ENCODE results near the gene PLEKHG3.

The PLEKHG3 gene

DNA sequence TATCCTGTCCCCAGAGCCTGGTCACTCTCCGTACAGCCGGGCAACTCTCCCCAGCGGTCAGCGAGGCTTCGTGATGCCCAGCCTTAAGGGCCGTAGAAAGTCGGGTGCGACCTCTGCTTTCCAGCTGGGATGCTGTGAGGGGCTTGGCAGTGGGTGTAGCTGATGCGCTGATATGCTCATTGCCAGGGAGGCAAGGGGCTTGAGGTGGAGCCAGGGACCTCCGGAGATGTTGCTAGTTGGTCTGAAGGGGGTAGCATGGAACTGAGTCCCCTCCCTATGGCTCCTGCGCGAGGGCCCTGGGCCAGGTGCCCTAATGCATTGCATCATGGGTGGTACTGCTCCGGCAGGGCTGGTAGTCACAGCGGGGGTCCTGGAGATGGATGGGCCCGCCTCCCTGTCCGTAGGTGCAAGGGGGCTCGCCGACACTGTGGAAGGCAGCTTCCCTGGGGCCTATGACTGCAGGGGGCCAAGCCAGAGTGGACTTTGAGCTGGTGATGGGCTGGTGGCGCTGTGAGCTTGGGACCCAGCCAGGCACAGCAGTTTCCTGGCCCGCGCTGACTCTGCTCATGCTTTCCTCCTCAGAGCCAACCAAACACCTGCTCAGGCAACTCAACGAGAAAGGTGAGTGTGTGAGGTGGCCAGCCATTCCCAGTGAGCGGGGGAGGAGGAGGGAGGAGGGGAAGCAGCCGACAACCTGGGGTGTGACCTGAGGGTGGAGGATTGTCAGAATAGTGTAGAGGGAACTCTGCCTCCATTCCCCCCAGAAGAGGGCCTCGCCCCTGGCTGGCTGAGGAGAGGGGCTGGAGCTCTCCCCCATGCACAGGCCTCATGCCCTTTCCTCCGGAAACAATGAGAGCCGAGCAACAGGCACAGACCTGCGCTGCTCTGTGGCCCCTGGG is 32.3 kb downstream of the PLEKHG3 start:
- no peaks in the 10 kb centered on the region for H3K79me2 ChIP-seq (ENCODE audit: low read length)
- H3K27ac ChIP-seq (ENCODE audit: low read length), result no peak overlapping the region
- H3K9ac ChIP-seq (ENCODE audit: low read length), result no peak overlapping the region
- no peaks in the 10 kb centered on the region for H4K20me1 ChIP-seq (ENCODE audit: insufficient read depth, low read length)
- H3K9me3 ChIP-seq (replicated peaks; ENCODE audit: insufficient read depth, low read length), result no peaks in the 10 kb centered on the region
- H3K27me3 ChIP-seq (replicated peaks; ENCODE audit: insufficient read depth, low read length), result no peaks in the 10 kb centered on the region
- H3K36me3 ChIP-seq (replicated peaks; ENCODE audit: insufficient read depth, low read length), result no peaks in the 10 kb centered on the region
- H3F3A ChIP-seq (ENCODE audit: insufficient read depth, low read length), result no peaks in the 10 kb centered on the region
- no peaks in the 10 kb centered on the region for H3K9me2 ChIP-seq (replicated peaks; ENCODE audit: insufficient read depth, low read length)
- DNase-seq, result no peak
- no peak overlapping the region for H3K4me3 ChIP-seq (ENCODE audit: low read length)
- H3K4me1 ChIP-seq (ENCODE audit: low read length), result no peaks in the 10 kb centered on the region
- H3K4me2 ChIP-seq (ENCODE audit: low read depth, low read length), result no peak overlapping the region
- no peak for TF ChIP-seq EZH2 (optimal IDR thresholded peaks at IDR 0.05; ENCODE audit: low read depth, low read length)
- TF ChIP-seq EZH2phosphoT487 (IDR thresholded peaks at IDR 0.05; ENCODE audit: low read length), result no peak
- TF ChIP-seq, protein P1, sequence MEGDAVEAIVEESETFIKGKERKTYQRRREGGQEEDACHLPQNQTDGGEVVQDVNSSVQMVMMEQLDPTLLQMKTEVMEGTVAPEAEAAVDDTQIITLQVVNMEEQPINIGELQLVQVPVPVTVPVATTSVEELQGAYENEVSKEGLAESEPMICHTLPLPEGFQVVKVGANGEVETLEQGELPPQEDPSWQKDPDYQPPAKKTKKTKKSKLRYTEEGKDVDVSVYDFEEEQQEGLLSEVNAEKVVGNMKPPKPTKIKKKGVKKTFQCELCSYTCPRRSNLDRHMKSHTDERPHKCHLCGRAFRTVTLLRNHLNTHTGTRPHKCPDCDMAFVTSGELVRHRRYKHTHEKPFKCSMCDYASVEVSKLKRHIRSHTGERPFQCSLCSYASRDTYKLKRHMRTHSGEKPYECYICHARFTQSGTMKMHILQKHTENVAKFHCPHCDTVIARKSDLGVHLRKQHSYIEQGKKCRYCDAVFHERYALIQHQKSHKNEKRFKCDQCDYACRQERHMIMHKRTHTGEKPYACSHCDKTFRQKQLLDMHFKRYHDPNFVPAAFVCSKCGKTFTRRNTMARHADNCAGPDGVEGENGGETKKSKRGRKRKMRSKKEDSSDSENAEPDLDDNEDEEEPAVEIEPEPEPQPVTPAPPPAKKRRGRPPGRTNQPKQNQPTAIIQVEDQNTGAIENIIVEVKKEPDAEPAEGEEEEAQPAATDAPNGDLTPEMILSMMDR (IDR thresholded peaks at IDR 0.05; ENCODE audit: low read length), result no peak
- no peak overlapping the region for H2AFZ ChIP-seq (ENCODE audit: low read length)

DNA sequence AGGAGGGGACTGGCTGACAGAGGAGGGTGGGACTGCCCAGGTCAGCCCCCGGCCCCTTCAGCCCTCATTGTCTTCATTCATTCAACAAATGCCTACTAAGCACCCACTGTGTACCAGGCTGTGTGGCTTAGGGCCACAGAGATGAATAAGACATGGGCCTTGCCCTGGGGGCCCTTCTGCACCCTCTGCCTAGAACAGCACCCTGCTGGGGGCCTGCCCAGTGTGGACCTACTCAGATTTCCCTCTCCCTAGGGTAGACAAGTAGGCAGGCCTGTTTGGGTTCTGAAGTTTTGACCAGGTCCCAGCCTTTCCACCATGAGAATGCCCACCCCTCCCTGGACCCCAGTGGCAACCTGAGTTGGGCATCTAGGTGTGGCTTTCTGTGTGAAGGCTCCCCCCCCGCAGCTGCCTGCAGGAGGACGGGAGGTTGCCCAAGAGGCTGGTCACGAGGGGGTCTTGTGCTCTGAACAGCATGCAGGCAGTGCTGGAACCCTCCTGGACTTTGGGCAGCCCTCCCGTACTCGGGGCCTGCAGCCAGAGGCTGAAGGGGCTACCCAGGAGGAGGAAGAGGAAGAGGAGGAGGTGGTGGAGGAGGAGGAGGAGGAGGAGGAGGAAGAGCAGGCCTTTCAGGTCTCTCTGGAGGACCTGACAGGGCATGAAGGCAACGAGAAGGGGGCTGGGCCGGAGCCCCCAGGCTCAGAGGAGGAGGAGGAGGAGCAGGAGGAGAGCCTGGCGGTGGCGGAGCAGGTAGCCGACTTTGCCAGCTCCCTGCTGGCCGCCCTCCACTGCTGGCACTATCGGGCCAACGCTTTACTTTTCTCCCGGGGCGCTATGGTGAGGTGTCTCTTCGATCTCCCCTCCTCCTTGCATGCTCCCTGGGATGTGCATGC is 33.4 kb downstream of the PLEKHG3 start:
- Histone ChIP-seq H3K9me2 (replicated peaks; ENCODE audit: insufficient read depth, low read length) (no peaks in the 10 kb centered on the region), H3K9ac (ENCODE audit: low read length) (no peak overlapping the region), H4K20me1 (ENCODE audit: insufficient read depth, low read length) (no peaks in the 10 kb centered on the region), H3K4me2 (ENCODE audit: low read depth, low read length) (no peak overlapping the region), H3K27me3 (replicated peaks; ENCODE audit: insufficient read depth, low read length) (no peaks in the 10 kb centered on the region), H2AFZ (ENCODE audit: low read length) (no peak overlapping the region), H3K27ac (ENCODE audit: low read length) (no peak overlapping the region), H3K4me3 (ENCODE audit: low read length) (no peak overlapping the region), H3K4me1 (ENCODE audit: low read length) (no peaks in the 10 kb centered on the region), H3K79me2 (ENCODE audit: low read length) (no peaks in the 10 kb centered on the region), H3K36me3 (replicated peaks; ENCODE audit: insufficient read depth, low read length) (no peaks in the 10 kb centered on the region), H3F3A (ENCODE audit: insufficient read depth, low read length) (no peaks in the 10 kb centered on the region), H3K9me3 (replicated peaks; ENCODE audit: insufficient read depth, low read length) (no peaks in the 10 kb centered on the region)
- no peak for DNase-seq
- no peak for TF ChIP-seq EZH2phosphoT487 (IDR thresholded peaks at IDR 0.05; ENCODE audit: low read length)
- TF ChIP-seq, protein P1 (IDR thresholded peaks at IDR 0.05; ENCODE audit: low read length), result no peak
- TF ChIP-seq EZH2 (optimal IDR thresholded peaks at IDR 0.05; ENCODE audit: low read depth, low read length), result no peak

DNA sequence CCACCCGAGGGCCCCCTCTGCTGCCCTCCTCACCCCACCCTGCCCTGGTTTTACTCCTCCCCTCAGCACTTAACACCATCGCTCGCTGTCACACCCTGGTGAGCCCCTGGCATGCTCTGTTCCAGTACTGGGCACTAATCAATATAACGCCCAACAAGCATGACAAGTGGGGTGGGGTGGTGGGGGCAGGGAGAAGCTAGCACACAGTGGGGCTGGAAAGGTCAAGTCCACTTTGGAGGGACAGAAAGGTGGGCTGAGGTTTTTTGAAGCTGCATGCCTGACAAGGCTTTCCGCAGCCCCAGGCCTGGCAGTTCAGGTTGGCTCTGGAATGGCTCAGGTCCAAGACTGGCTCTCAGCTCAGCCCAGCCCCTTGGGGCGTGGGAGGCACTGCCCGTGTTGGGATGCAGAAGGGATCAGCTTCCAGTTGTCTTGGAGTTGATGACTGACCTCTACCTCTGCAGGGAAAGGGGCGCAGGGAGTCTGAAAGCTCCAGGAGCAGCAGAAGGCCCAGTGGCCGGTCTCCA is 34.1 kb downstream of the PLEKHG3 start:
- H3K4me1 ChIP-seq (ENCODE audit: low read length), result no peaks in the 10 kb centered on the region
- H3K4me3 ChIP-seq (ENCODE audit: low read length), result no peak overlapping the region
- TF ChIP-seq, protein P1 (IDR thresholded peaks at IDR 0.05; ENCODE audit: low read length), result no peak
- TF ChIP-seq EZH2phosphoT487 (IDR thresholded peaks at IDR 0.05; ENCODE audit: low read length), result no peak
- no peaks in the 10 kb centered on the region for H3K9me3 ChIP-seq (replicated peaks; ENCODE audit: insufficient read depth, low read length)
- no peaks in the 10 kb centered on the region for H3F3A ChIP-seq (ENCODE audit: insufficient read depth, low read length)
- H3K27ac ChIP-seq (ENCODE audit: low read length), result no peak overlapping the region
- DNase-seq, result no peak
- no peaks in the 10 kb centered on the region for H3K79me2 ChIP-seq (ENCODE audit: low read length)
- H3K9me2 ChIP-seq (replicated peaks; ENCODE audit: insufficient read depth, low read length), result no peaks in the 10 kb centered on the region
- H3K4me2 ChIP-seq (ENCODE audit: low read depth, low read length), result no peak overlapping the region
- no peaks in the 10 kb centered on the region for H3K27me3 ChIP-seq (replicated peaks; ENCODE audit: insufficient read depth, low read length)
- no peak overlapping the region for H2AFZ ChIP-seq (ENCODE audit: low read length)
- H4K20me1 ChIP-seq (ENCODE audit: insufficient read depth, low read length), result no peaks in the 10 kb centered on the region
- no peaks in the 10 kb centered on the region for H3K36me3 ChIP-seq (replicated peaks; ENCODE audit: insufficient read depth, low read length)
- no peak overlapping the region for H3K9ac ChIP-seq (ENCODE audit: low read length)

Data from MM.1S (cell line).